Stimulated activated CD4-positive, alpha-beta T cell treated with anti-CD3 and anti-CD28 coated beads, Interleukin-15, amount 100 ng/mL, for 48 hours (primary cell): ENCODE measurements around the gene CRELD2.
A peak's percentile ranks its signal among the peaks of the same experiment; 100 is the strongest.

Experiments used
- DNase-seq, 2 donors: peaks; one replicate each; pipeline ENCODE4 v3.0.0-alpha.2; 2020; ENCODE audit warnings: low read depth in 2 of 2

Gene CRELD2

DNA sequence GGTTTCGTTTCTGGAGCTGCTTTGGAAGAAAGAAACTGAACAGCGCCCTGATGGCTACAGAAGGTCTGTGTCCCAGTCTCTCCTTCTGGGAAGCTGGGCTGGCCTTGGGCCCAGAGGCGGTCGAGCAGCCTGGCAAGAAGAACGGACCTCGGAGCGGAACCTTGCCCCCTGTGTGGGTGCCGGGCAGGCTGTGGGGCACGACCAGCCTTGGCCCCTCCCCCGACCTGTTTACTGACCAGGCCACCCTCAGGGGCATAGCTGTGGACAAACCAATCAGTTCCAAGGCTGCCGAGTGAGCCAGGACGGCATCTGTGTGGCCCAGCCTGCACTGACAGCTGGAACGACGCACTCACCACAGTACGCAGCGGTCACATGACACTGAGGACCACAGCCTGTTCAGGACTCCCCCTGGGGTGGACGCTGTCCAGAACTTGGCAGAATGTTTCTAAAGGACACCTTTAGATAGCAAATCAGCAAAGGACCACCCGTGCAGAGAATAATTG is 49.3 kb downstream of the CRELD2 start:
- no peak for DNase-seq

DNA sequence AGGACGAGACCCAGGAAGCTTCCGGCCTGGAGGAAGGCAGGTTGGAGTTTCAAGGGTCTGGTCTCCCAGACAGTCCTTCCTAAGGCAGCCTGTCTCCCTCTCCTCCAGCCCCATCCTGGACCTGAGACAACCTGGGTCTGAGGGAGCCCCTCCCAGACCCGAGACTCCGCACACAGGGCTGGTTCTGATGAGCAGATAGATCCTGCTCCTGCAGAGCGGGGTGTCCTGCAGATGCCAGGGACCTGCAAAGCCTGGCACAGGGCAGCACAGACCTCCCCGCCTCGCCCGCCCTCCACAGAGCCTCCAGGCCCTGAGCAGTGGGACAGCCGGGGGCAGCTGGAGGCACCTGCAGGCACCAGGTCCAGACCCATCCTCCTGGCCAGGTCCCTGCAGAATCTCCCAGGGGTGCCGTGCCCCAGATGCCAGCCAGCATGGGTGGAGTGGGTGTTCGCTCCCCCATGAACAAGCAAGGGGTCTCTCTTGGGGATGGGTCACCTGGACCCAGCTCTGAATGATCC is 49.9 kb downstream of the CRELD2 start:
- DNase-seq = no peak

GRCh38 chr22:49968831-49969661 is 50.6 kb downstream of the CRELD2 start:
- DNase-seq = no peak

DNA sequence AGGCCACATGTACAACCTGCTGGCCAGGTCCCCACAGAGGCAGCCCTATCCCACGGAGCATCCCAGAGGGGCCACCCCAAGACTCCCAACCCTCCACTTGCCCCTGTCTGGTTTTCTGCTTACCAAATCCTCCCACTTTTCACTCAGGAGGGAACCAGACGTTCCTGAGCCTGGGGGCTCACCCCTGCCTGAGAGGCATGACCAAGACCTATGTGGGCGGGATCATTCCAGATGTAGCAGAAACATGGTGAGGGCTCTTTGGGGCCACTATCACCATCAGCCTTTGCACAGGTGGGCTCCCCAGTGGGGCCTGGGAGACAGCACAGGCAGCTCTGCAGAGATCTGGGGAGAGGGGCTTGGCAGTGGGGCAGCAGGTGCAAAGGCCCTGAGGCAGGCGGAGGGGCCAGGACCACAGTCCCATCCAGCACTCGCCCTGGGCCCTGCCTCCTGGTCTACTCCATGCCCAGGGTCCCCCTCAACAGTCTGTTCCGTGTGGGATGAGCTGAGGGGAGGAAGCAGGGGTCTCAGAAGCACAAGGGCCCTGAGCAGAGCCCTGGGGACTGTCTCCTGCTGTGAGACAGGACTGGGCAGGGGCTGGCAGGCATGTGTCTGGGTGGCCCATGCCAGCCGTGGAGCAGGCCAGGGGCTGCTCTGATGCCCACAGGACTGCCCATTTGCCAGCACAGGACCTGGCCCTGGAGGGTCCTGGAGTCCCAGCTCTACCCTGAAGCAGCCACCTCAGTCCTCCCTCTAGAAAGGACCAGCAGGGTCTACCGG is 51.5 kb downstream of the CRELD2 start:
- DNase-seq = no peak

- DNase-seq = peak; percentile 97 to 99
These were observed 52.2 kb downstream of the CRELD2 start for GRCh38 chr22:49970528-49971231.

GRCh38 chr22:49971232-49972162 is 53.1 kb downstream of the CRELD2 start:
- peak; percentile 72 to 74 for DNase-seq

DNA sequence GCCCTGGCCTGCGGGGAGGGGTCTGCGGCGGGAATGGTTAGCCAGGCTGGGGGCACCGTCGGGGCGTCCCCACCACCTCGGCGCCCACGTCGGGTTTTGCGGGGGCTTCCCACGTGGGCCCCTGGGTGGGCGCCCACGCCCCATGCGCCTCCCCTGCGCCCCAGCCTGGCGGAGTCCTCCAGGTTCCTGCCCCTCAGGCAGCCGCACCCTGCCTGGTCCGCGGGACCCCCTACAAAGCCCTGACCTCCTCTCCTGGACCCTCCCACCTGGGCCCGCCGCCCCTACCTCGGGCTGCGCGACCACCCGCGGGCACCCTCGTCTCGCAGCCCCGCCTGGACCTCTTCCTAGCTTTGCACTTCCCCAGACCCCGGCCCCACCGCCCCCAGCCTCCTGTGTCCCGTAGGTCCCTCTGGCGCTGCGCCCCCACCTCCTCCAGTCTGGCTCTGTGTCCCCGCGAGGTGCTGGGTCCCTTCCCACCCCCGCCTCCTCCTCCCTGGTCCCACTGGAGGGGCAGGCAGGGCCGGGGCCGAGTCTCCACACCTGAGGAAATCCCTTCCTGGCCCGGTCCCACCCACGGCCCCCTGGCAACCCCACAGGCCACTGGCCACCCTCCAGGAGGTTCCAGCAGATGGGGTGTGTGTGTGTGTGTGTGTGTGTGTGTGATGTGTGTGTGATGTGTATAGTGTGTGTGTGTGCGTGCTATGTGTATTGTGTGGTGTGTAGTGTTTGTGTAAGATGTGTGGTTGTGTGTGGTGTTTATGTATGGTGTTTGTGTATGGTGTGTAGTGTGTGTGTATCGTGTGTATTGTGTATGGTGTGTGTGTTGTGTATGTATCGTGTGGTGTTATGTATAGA is 54.0 kb downstream of the CRELD2 start:
- DNase-seq = no peak

DNA sequence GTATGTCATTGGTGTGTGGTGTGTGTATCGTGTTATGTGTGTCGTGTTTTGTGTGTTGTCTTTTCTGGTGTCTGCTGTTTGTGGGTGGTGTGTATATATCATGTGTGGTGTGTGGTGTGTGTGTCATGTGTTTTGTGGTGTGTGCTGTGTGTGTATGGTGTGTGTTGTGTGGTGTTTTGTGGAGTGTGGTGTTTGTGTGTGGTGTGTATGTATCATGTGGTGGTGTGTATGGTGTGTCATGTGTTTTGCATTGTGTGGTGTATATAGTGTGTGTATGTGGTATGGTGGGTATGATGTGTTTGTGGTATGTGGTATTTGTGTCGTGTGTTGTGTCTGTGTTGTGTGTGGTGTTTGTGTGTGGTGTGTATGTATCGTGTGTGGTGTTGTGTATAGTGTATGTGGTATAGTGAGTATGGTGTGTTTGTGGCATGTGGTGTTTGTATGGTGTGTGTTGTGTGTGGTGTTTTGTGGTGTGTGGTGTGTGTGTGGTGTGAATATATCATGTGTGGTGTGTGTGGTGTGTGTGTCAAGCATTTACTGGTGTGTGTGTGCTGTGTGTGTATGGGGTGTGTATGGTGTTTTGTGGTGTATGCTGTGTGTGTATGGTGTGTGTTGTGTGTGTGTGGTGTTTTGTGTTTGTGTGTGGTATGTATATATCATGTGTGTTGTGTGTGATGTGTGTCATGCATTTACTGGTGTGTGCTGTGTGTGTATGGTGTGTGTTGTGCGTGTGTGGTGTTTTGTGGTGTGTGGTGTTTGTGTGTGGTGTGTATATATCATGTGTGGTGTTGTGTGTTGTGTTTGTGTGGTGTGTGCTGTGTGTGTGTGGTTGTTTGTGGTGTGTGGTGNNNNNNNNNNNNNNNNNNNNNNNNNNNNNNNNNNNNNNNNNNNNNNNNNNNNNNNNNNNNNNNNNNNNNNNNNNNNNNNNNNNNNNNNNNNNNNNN is 54.9 kb downstream of the CRELD2 start:
- no peak for DNase-seq

- peak; percentile 57 to 62 for DNase-seq
These were observed 57.3 kb downstream of the CRELD2 start for GRCh38 chr22:49975543-49976389.

DNA sequence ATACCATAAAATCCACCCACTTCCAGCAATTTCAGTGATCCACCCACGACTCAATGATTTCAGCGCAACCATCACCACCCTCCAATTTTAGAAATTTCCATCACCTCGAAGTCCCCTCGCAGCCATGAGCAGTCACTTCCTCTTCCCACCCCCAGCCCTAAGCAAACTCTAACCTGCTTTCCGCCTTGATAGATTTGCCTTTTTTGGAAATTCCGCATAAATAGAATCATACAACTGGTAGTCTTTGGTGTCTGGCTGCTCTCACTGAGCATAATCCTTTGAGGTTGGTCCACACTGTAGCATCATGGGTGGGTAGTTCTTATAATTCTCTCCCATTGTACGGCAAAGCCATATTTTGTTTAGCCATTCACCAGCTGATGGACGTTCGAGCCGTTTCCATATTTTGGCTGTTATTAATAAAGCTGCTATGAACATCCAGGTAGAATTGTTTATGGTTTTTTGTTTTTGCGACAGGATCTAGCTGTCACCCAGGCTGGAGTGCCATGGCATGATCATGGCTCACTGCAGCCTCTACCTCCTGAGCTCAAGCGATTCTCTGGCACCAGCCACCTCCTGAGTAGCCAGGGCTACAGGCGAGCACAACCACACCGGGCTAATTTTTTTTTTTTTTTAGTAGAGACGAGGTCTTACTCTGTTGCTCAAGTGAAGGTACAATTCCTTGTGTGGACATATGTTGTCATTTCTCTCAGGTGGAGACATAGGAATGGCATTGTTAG is 58.2 kb downstream of the CRELD2 start:
- DNase-seq = peak; percentile 56 to 67
